ENCODE measurements around the gene MYO1H. TPM values are rescaled to one million over a fixed set of nuclear protein-coding genes. Genes with fewer than 3 reads are reported as not detected.

Gene MYO1H
- total RNA-seq, 4 donors from 2014 or later = not detected

DNA sequence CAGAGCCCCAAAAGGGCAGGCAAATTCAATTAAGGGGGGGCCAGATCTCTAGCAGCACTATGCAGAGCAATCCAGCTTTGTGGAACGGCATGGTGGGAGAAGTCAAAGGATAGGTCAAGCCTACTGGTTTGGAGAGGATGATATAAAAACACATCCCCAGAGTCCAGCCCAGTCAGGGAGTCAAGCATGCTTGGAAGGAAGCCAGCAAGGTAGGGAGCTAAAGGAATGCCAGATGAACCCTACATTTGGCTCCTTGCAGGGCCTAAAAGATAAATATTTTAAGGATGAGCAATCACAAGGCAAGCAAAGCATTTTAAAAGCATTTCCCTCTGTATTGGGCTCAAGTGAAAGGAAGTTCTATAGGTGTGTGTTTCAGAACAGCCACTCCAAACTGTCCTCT, 108.0 kb downstream of the MYO1H start:
- in situ Hi-C loops (cut with MboI; ENCODE audit: low sequenced_read_pairs in 4 of 4) (no loop called here), intact Hi-C loops (cut with DNase I; ENCODE audit: low total_unique reads) (no loop called here)
- no peak for ATAC-seq

DNA sequence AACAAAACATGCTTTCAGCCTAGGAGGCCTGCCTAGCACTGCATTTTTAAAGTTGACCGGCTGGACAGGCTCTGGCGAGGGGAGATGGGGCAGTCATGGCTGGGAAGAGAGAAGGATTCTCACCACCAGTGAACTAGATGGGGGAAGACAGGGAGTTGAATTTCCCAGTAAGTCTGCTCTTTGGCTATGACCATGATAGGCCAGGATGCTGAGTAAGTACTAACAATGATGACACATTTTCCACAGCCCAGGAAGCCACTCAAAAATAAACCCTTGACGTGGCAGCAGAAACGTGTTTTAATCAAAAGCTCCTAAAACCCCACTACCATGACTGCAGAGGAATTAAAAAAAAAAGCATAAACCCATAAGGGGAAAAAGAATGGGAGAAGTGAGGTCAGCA, 110.4 kb downstream of the MYO1H start:
- DNase-seq (no peak), ATAC-seq (no peak)
- H3K9me3 ChIP-seq = no peaks in the 10 kb centered on the region
- TF ChIP-seq, protein P1, sequence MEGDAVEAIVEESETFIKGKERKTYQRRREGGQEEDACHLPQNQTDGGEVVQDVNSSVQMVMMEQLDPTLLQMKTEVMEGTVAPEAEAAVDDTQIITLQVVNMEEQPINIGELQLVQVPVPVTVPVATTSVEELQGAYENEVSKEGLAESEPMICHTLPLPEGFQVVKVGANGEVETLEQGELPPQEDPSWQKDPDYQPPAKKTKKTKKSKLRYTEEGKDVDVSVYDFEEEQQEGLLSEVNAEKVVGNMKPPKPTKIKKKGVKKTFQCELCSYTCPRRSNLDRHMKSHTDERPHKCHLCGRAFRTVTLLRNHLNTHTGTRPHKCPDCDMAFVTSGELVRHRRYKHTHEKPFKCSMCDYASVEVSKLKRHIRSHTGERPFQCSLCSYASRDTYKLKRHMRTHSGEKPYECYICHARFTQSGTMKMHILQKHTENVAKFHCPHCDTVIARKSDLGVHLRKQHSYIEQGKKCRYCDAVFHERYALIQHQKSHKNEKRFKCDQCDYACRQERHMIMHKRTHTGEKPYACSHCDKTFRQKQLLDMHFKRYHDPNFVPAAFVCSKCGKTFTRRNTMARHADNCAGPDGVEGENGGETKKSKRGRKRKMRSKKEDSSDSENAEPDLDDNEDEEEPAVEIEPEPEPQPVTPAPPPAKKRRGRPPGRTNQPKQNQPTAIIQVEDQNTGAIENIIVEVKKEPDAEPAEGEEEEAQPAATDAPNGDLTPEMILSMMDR (IDR thresholded peaks at IDR 0.05 in 4 of 5, conservative IDR thresholded peaks at IDR 0.05 in 1 of 5) = no peak
- TF ChIP-seq POLR2A (IDR thresholded peaks at IDR 0.05) = no peak
- peaks cover 0 to 63% of the 10 kb centered on the region in 2 donors for H3K36me3 ChIP-seq
- peak overlapping the region in 2 of 4 donors; percentile 34 to 53 for H3K27ac ChIP-seq
- intact Hi-C loops (cut with DNase I; ENCODE audit: low total_unique reads) (no loop called here), in situ Hi-C loops (cut with MboI; ENCODE audit: low sequenced_read_pairs in 4 of 4) (no loop called here)
- peaks cover 34% of the 10 kb centered on the region in 2 donors for H3K4me1 ChIP-seq
- H3K27me3 ChIP-seq = no peaks in the 10 kb centered on the region
- H3K4me3 ChIP-seq = no peak overlapping the region

More for the DNA sequence above, 108.0 kb downstream of the MYO1H start:
- Histone ChIP-seq H3K4me1 (peaks cover 10% of the 10 kb centered on the region in 2 donors), H3K27ac (no peak overlapping the region), H3K36me3 (peaks cover 0 to 86% of the 10 kb centered on the region in 2 donors), H3K4me3 (no peak overlapping the region), H3K27me3 (no peaks in the 10 kb centered on the region), H3K9me3 (no peaks in the 10 kb centered on the region)
- TF ChIP-seq, protein P1 (IDR thresholded peaks at IDR 0.05 in 4 of 5, conservative IDR thresholded peaks at IDR 0.05 in 1 of 5) = no peak
- no peak for TF ChIP-seq POLR2A (IDR thresholded peaks at IDR 0.05)
- DNase-seq = no peak

DNA sequence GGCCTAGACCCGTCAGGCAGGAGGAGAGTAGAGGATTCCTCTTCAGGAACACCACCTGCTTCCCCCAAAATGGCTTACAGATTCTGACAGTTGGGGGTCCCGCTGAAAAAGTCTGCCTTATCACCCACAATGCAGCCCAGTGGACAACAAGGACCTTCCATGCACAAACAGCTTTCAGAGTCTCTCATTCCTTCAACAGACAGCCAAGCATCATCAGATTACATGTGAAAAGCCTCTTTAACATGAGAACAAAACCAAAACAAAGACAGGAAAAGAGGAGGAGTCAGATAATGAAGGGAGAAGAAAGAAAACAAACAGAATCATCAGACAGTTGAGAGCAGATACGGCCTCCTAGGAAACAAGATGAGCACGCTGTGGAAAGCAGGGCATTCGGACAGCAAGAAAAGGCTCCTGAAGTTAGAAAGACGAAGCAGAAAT, 111.1 kb downstream of the MYO1H start:
- H3K4me3 ChIP-seq = no peak overlapping the region
- in situ Hi-C loops (cut with MboI; ENCODE audit: low sequenced_read_pairs in 4 of 4) (no loop called here), intact Hi-C loops (cut with DNase I; ENCODE audit: low total_unique reads) (no loop called here)
- H3K4me1 ChIP-seq = peaks cover 41% of the 10 kb centered on the region in 2 donors
- no peaks in the 10 kb centered on the region for H3K27me3 ChIP-seq
- H3K9me3 ChIP-seq = no peaks in the 10 kb centered on the region
- DNase-seq = no peak
- no peak for ATAC-seq
- TF ChIP-seq POLR2A (IDR thresholded peaks at IDR 0.05) = no peak
- H3K36me3 ChIP-seq = peaks cover 0 to 56% of the 10 kb centered on the region in 2 donors
- peak overlapping the region; percentile 34 to 53 (median 39) for H3K27ac ChIP-seq

DNA sequence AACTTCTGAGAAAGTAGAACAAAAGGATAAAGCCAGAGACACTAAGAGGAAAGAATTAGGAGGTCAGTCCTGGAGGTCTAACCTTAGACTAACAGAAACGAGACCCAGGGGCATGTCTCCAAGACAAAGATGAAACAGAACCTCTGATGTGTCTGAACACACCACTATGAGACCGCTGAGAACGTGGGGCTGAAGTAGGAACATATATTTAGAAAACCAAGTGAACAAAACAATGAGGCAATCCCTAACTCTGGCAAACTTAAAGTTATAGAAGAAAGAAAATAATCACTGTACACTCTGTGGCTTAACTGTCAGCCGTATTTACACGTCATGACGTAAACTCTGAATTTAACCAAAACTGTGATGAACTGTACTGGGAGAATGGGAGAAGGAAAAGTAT, 111.5 kb downstream of the MYO1H start:
- Histone ChIP-seq H3K4me3 (no peak overlapping the region), H3K9me3 (no peaks in the 10 kb centered on the region), H3K27me3 (no peaks in the 10 kb centered on the region), H3K4me1 (peaks cover 45 to 46% of the 10 kb centered on the region in 2 donors), H3K36me3 (peaks cover 0 to 51% of the 10 kb centered on the region in 2 donors), H3K27ac (peak overlapping the region; percentile 34 to 53 (median 39))
- ATAC-seq (no peak), DNase-seq (no peak)
- no peak for TF ChIP-seq POLR2A (IDR thresholded peaks at IDR 0.05)
- TF ChIP-seq, protein P1 (IDR thresholded peaks at IDR 0.05 in 4 of 5, conservative IDR thresholded peaks at IDR 0.05 in 1 of 5) = no peak
- intact Hi-C loops (cut with DNase I; ENCODE audit: low total_unique reads) (no loop called here), in situ Hi-C loops (cut with MboI; ENCODE audit: low sequenced_read_pairs in 4 of 4) (no loop called here)

DNA sequence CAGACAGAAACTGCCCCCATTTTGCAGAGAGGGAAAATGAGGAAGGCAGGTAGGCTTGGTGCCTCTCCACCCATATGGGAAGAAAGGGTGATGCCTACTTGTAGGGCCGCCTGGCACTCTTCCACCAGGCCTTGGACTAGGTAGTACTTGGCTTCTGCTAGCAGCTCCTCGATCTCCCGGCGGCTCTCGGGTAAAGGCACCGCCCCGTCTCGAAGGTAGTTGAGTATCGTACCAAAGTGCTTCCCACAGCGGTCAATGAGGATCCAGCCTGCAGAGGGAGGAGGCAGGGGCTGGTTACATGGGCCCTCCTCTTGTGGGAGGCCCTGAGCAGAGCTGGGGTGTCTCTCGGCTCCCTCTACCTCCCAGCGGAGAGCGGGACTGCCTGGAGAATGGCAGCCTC, 112.8 kb downstream of the MYO1H start:
- no peak overlapping the region for H3K4me3 ChIP-seq
- peaks cover 48 to 53% of the 10 kb centered on the region in 2 donors for H3K4me1 ChIP-seq
- no peaks in the 10 kb centered on the region for H3K9me3 ChIP-seq
- TF ChIP-seq, protein P1 (IDR thresholded peaks at IDR 0.05 in 4 of 5, conservative IDR thresholded peaks at IDR 0.05 in 1 of 5) = no peak
- no peak for TF ChIP-seq POLR2A (IDR thresholded peaks at IDR 0.05)
- H3K27ac ChIP-seq = peak overlapping the region; percentile 75 to 87 (median 82)
- intact Hi-C loops (cut with DNase I; ENCODE audit: low total_unique reads) (no loop called here), in situ Hi-C loops (cut with MboI; ENCODE audit: low sequenced_read_pairs in 4 of 4) (no loop called here)
- H3K36me3 ChIP-seq = peaks cover 0 to 46% of the 10 kb centered on the region in 2 donors
- no peaks in the 10 kb centered on the region for H3K27me3 ChIP-seq
- ATAC-seq = no peak
- no peak for DNase-seq

All from gastrocnemius medialis (tissue), 4 donors.